ENCODE results near the gene CAMTA1. TPM values are rescaled to one million over a fixed set of nuclear protein-coding genes. Genes with fewer than 3 reads are reported as not detected.
"Not testable (repeated sequence)": the region's sequence is repeated elsewhere in the genome, so short reads cannot be mapped to it uniquely, and the experiment has no call there.

The CAMTA1 gene
- total and polyA plus RNA-seq, 4 donors, result 48.1 to 140 (median 52.3) TPM

GRCh38 chr1:7152655-7153054 is 367.4 kb downstream of the CAMTA1 start:
- no peak overlapping the region for H3K9ac ChIP-seq (ENCODE audit: insufficient read depth in 1 of 2, low read length in 2 of 2)
- H3K4me3 ChIP-seq, result no peak overlapping the region
- H3K4me1 ChIP-seq (ENCODE audit: control insufficient read depth in 5 of 5, insufficient read depth in 5 of 5, low read length in 5 of 5), result peaks cover 0 to 10% (median 5%) of the 10 kb centered on the region in 5 donors
- no peak for DNase-seq
- H3K9me3 ChIP-seq (ENCODE audit: control insufficient read depth in 4 of 4, insufficient read depth in 3 of 4, low read length in 3 of 4), result no peaks in the 10 kb centered on the region
- WGBS, 2 donors, result 54 to 79% methylated on average over 10 of the region's 10 CpGs
- peaks cover 0 to 14% (median 7%) of the 10 kb centered on the region in 3 donors for H3K27me3 ChIP-seq (ENCODE audit: control insufficient read depth in 3 of 3, insufficient read depth in 3 of 3, low read length in 2 of 3)
- no peak overlapping the region for H3K27ac ChIP-seq (ENCODE audit: low read depth in 1 of 2, low read length in 1 of 2)
- H3K36me3 ChIP-seq (ENCODE audit: control insufficient read depth in 4 of 4, insufficient read depth in 4 of 4, low read length in 4 of 4), result no peaks in the 10 kb centered on the region
- no peak for ATAC-seq (ENCODE audit: insufficient read depth, low FRiP score)
- TF ChIP-seq, protein P1, sequence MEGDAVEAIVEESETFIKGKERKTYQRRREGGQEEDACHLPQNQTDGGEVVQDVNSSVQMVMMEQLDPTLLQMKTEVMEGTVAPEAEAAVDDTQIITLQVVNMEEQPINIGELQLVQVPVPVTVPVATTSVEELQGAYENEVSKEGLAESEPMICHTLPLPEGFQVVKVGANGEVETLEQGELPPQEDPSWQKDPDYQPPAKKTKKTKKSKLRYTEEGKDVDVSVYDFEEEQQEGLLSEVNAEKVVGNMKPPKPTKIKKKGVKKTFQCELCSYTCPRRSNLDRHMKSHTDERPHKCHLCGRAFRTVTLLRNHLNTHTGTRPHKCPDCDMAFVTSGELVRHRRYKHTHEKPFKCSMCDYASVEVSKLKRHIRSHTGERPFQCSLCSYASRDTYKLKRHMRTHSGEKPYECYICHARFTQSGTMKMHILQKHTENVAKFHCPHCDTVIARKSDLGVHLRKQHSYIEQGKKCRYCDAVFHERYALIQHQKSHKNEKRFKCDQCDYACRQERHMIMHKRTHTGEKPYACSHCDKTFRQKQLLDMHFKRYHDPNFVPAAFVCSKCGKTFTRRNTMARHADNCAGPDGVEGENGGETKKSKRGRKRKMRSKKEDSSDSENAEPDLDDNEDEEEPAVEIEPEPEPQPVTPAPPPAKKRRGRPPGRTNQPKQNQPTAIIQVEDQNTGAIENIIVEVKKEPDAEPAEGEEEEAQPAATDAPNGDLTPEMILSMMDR (IDR thresholded peaks at IDR 0.05; ENCODE audit: control extremely low read depth, extremely low read depth), result no peak

DNA sequence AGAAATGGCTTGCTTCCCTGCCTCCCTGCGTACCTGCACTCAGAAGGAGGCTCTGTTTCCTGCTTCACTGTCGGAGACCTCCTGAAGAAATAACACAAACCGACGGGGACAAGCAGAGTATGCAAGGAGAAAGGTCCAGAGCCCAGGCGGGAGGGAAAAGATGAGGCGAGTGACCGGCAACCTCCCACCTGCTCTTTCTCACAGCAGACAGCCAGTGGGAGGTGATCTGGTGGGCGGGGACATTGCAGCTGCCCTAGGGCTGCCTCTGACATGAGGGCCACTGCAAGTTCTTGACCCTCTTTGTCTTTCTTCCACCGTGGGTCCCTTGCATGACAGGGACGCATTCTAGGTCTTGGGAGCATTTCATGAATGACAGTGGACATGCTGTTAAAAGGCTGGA is 368.2 kb downstream of the CAMTA1 start:
- H3K36me3 ChIP-seq (ENCODE audit: control insufficient read depth in 4 of 4, insufficient read depth in 4 of 4, low read length in 4 of 4), result no peaks in the 10 kb centered on the region
- H3K27me3 ChIP-seq (ENCODE audit: control insufficient read depth in 3 of 3, insufficient read depth in 3 of 3, low read length in 2 of 3), result peaks cover 0 to 14% (median 7%) of the 10 kb centered on the region in 3 donors
- H3K4me1 ChIP-seq (ENCODE audit: control insufficient read depth in 5 of 5, insufficient read depth in 5 of 5, low read length in 5 of 5), result peaks cover 0 to 10% (median 5%) of the 10 kb centered on the region in 5 donors
- no peaks in the 10 kb centered on the region for H3K9me3 ChIP-seq (ENCODE audit: control insufficient read depth in 4 of 4, insufficient read depth in 3 of 4, low read length in 3 of 4)
- DNase-seq (no peak), ATAC-seq (ENCODE audit: insufficient read depth, low FRiP score) (no peak)
- TF ChIP-seq, protein P1 (IDR thresholded peaks at IDR 0.05; ENCODE audit: control extremely low read depth, extremely low read depth), result no peak
- 77 to 85% methylated on average over 10 of the region's 10 CpGs for WGBS, 2 donors
- no peak overlapping the region for H3K27ac ChIP-seq (ENCODE audit: low read depth in 1 of 2, low read length in 1 of 2)
- H3K9ac ChIP-seq (ENCODE audit: insufficient read depth in 1 of 2, low read length in 2 of 2), result no peak overlapping the region
- H3K4me3 ChIP-seq, result no peak overlapping the region

GRCh38 chr1:7159116-7159781 is 374.0 kb downstream of the CAMTA1 start:
- no peak for DNase-seq
- Histone ChIP-seq H3K4me3 (no peak overlapping the region), H3K9me3 (ENCODE audit: control insufficient read depth in 4 of 4, insufficient read depth in 3 of 4, low read length in 3 of 4) (peaks cover 0 to 4% (median 0%) of the 10 kb centered on the region in 4 donors), H3K27me3 (ENCODE audit: control insufficient read depth in 3 of 3, insufficient read depth in 3 of 3, low read length in 2 of 3) (peaks cover 0 to 2% (median 0%) of the 10 kb centered on the region in 3 donors), H3K27ac (ENCODE audit: low read depth in 1 of 2, low read length in 1 of 2) (no peak overlapping the region), H3K36me3 (ENCODE audit: control insufficient read depth in 4 of 4, insufficient read depth in 4 of 4, low read length in 4 of 4) (no peaks in the 10 kb centered on the region), H3K9ac (ENCODE audit: insufficient read depth in 1 of 2, low read length in 2 of 2) (no peak overlapping the region), H3K4me1 (ENCODE audit: control insufficient read depth in 5 of 5, insufficient read depth in 5 of 5, low read length in 5 of 5) (no peaks in the 10 kb centered on the region)
- 59 to 63% methylated on average over 6 of the region's 6 CpGs for WGBS, 2 donors
- no peak for ATAC-seq (ENCODE audit: insufficient read depth, low FRiP score)
- TF ChIP-seq, protein P1 (IDR thresholded peaks at IDR 0.05; ENCODE audit: control extremely low read depth, extremely low read depth), result no peak

- H3K27me3 ChIP-seq (ENCODE audit: control insufficient read depth in 3 of 3, insufficient read depth in 3 of 3, low read length in 2 of 3); H3K9ac ChIP-seq (ENCODE audit: insufficient read depth in 1 of 2, low read length in 2 of 2); ATAC-seq (ENCODE audit: insufficient read depth, low FRiP score); H3K9me3 ChIP-seq (ENCODE audit: control insufficient read depth in 4 of 4, insufficient read depth in 3 of 4, low read length in 3 of 4); H3K36me3 ChIP-seq (ENCODE audit: control insufficient read depth in 4 of 4, insufficient read depth in 4 of 4, low read length in 4 of 4); DNase-seq; H3K4me1 ChIP-seq (ENCODE audit: control insufficient read depth in 5 of 5, insufficient read depth in 5 of 5, low read length in 5 of 5); H3K4me3 ChIP-seq; H3K27ac ChIP-seq (ENCODE audit: low read depth in 1 of 2, low read length in 1 of 2): not testable (repeated sequence)
- 86 to 94% methylated on average over 2 of the region's 2 CpGs for WGBS, 2 donors
Observed at GRCh38 chr1:7168554-7168953, 383.3 kb downstream of the CAMTA1 start.

Measured in lung (tissue), 12 donors.